ENCODE results near the gene PICALM. TPM values are rescaled to one million over a fixed set of nuclear protein-coding genes. Genes with fewer than 3 reads are reported as not detected.
A peak's percentile ranks its signal among the peaks of the same experiment; 100 is the strongest.

The PICALM gene
- total and polyA plus RNA-seq, 9 of the 15 experiments (the other 6 are each of a cell fraction or from before 2014, with no cell fraction given), result 41.3 to 990 (median 309) TPM

- Histone ChIP-seq H3K79me2 (ENCODE audit: control insufficient read depth, insufficient read depth, low read length) (no peaks in the 10 kb centered on the region), H3K4me2 (ENCODE audit: insufficient read depth, low read length) (no peak overlapping the region), H3K36me3 (ENCODE audit: control insufficient read depth, insufficient read depth, low read length) (no peaks in the 10 kb centered on the region), H3K27ac (ENCODE audit: extremely low read depth, low read depth, low read length) (no peak overlapping the region), H4K20me1 (replicated peaks; ENCODE audit: control insufficient read depth, insufficient read depth, low read length) (no peaks in the 10 kb centered on the region), H3K27me3 (ENCODE audit: control insufficient read depth in 2 of 2, insufficient read depth in 2 of 2, low read length in 2 of 2) (no peaks in the 10 kb centered on the region), H3K4me1 (replicated peaks in 1 of 2; ENCODE audit: control insufficient read depth in 2 of 2, insufficient read depth in 2 of 2, low read length in 2 of 2) (no peaks in the 10 kb centered on the region; a peak in 1 of 5 replicates), H3K9me3 (replicated peaks; ENCODE audit: control insufficient read depth, insufficient read depth, low read depth, low read length) (no peaks in the 10 kb centered on the region; the same call in 1 of the 2 replicates), H3K4me3 (no peak overlapping the region), H2AFZ (ENCODE audit: low read depth, low read length) (no peak overlapping the region), H3K9ac (ENCODE audit: insufficient read depth in 1 of 2, low read depth in 2 of 2, low read length in 2 of 2) (no peak overlapping the region), H3K9me1 (ENCODE audit: control insufficient read depth, insufficient read depth, low read length) (no peaks in the 10 kb centered on the region)
- POLR2A ChIA-PET, result interaction anchor here (1.0 kb wide), 1 partner anchor 10 kb away, joined by 4 read pairs; no protein-coding TSS in a partner anchor
- intact Hi-C loops (cut with micrococcal nuclease) (loop anchor here (1.0 to 5.0 kb wide), 4 partner anchors 87 to 476 kb away; partner anchors contain the start of gene CCDC83), in situ Hi-C loops (cut with MboI) (no loop called here)
- FAIRE-seq (peak; percentile 85), DNase-seq (ENCODE audit: extremely low read depth in 1 of 4, low spot score in 3 of 4) (peak; percentile 38 to 69 (median 52)), ATAC-seq (peak; percentile 92)
- CTCF ChIA-PET (ENCODE audit: low intra/inter-chr PET ratio), result interaction anchor here (0.7 to 2.1 kb wide), 2 partner anchors 277 to 351 kb away, joined by 4 to 7 read pairs; no protein-coding TSS in a partner anchor
- no TSS peak for BruUV-seq (replicated peaks)
- WGBS (ENCODE audit: insufficient coverage, low coverage, missing lambda C conversion rate), result 17% methylated on average over 6 of the region's 6 CpGs
- TF ChIP-seq CAMTA2 (CRISPR knock-in tag; conservative IDR thresholded peaks at IDR 0.05) (no peak), DEAF1 (CRISPR knock-in tag; IDR thresholded peaks at IDR 0.05) (peak; percentile 60), REST (IDR thresholded peaks at IDR 0.05; ENCODE audit: borderline replicate concordance) (peak; percentile 84), REST (CRISPR knock-in tag; IDR thresholded peaks at IDR 0.05; ENCODE audit: low read depth) (no peak), CTCF (IDR thresholded peaks at IDR 0.05 in 2 of 3, conservative IDR thresholded peaks at IDR 0.05 in 1 of 3; ENCODE audit: insufficient read depth in 2 of 3, low read depth in 1 of 3, low read length in 3 of 3) (peak; percentile 73 to 86 (median 82)), FOXJ3 (CRISPR knock-in tag; IDR thresholded peaks at IDR 0.05) (no peak), ZBTB26 (CRISPR knock-in tag; IDR thresholded peaks at IDR 0.05) (no peak), ZNF146 (CRISPR knock-in tag; IDR thresholded peaks at IDR 0.05; ENCODE audit: unreplicated experiment) (no peak)
Observed at GRCh38 chr11:85941380-85941973, 127.4 kb downstream of the PICALM start.

Measured in K562 (cell line).